Limb (tissue), 2 donors: ENCODE results near the gene TRIM44.
"Not testable (repeated sequence)": the region's sequence is repeated elsewhere in the genome, so short reads cannot be mapped to it uniquely, and the experiment has no call there.

Experiments used
- DNase-seq, 2 donors: peaks; one replicate each; pipeline ENCODE4 v3.0.0-alpha.2; 2016; ENCODE audit errors: extremely low spot score in 2 of 2

Gene TRIM44

DNA sequence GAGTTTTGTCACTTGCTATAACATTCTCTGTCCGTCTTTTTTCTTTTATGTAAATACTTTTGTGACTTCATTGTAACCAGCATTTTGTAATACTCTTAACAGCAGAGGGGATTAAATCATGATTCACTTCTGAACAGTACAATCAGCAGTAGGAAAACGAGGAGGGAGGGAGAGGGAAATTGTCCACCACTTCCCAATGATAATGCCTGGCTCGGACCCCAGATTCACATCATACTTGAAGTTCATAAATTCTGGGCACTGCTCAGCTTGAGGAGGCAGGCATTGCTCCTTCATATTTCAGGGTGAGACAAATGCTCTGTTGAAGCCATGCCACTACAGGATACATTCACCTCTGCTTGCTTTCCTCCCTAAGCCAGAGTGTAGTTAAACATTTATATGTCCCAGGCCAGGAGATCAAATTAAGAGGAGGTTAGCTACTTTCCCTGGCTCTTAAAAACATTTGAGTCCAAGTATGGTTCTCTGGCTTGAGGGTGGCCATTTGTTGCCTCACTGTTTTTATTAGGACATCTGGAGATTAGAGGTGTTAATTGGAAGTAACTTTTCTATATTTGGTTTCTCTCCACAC lies 152.2 kb downstream of the TRIM44 start:
- peak in 1 of 2 donors; percentile 6 for DNase-seq

GRCh38 chr11:35815556-35816315 lies 153.2 kb downstream of the TRIM44 start:
- peak; percentile 51 to 84 for DNase-seq

GRCh38 chr11:35820614-35821013 lies 158.0 kb downstream of the TRIM44 start:
- DNase-seq: no peak

DNA sequence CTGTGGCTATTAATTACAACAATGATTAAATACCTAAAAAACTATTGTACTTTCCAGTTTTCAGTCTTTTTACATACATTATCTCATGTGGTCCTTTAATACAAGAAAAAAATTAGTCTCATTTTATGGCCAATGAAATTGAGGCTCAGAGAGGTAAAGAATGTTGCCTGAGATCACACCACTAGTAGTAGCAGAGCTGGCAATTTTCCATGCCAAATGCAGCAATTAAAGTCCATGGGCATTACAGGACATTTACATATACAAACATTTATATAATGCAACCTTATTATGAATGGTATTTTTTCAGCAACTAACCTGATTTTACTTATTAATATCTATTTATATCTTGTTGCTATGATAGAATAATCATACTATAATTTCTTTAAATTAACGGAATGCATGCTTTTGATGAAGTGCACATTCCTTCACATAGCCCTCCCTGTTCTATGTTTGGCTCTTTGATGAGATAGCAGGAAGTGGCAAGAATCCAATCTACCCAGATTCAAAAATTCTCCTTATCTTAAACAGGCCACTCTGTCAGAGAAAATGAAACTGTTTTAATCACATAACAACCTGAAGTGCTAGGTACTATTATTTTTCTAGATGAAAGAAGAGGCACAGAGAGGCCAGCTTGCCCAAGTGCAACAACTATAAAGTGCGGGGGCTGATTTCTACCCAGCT lies 160.4 kb downstream of the TRIM44 start:
- DNase-seq: no peak

GRCh38 chr11:35823742-35824298 lies 161.2 kb downstream of the TRIM44 start:
- no peak for DNase-seq

DNA sequence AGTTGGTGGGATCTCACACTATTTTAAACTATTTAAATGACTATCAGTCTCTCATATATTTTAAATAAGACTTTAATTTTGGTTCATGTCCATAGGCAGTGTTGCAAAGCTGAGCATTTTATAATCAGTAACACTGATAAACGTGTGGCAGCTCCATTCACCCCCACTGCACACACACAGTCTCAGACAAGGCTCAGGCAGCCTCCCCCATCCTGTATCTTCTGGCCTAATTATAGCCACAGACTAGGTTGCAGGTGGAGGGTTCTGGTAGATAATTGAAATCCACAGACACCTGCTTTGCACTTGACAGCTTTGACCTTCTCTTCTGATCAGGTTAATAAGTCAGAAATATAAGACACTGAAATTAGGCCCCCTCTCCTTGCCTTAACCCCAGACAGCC lies 162.8 kb downstream of the TRIM44 start:
- no peak for DNase-seq

DNA sequence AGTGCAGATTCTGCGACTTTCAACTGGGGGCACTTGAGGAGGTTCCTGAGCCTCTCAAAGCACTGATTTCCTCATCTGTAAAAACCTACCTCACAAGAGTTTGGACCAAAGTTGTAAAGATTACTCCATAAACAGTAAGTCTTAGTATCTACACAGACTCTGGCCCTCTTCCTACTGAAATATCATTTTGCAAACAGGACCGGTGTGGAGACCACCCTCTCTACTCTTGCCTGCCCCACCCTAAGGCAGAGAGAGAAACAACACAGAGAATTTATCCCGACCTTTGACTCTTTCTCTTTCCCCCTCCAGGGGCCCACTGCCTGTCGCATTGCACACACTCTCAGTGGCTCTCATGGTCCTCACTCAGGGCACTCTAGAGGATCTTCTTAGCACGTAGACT lies 163.4 kb downstream of the TRIM44 start:
- DNase-seq: no peak

DNA sequence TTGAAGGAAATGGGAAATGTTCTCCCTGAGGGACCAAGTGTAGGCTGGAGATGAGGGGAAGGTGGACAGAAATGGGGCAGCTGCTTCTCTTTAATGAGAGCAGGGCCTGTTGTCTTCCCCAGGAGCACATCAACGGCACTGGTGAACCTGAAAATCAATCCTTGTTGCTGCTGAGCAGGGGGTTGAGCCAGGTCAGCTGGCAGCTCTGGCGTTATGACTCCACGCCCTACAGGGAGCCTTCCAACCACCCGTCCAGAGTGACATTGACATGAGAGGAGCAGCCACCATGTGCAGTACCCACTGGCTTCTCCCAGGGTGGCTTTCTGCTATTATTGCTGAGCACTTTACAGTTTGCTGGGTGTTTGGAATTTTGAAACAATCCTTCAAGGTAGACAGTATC lies 164.4 kb downstream of the TRIM44 start:
- no peak for DNase-seq

DNA sequence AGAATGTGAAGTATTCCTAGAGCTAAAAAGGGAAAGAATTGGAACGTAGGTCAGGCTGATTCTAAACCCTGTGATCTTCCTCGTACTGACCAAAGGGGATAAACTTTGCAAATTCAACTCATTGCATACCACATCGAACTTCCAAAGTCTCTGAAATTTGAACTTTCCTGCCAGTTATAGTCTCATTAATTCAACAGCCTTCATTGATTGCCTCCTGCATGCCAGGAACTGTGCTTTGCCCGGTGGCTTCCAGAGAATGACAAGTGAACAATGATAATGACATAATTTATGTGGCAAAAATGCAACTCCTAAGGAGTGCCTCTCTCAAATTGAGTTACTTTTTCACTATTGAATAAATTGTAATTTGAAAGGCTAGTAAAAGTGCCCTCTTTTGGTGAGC lies 173.6 kb downstream of the TRIM44 start:
- DNase-seq: no peak

DNA sequence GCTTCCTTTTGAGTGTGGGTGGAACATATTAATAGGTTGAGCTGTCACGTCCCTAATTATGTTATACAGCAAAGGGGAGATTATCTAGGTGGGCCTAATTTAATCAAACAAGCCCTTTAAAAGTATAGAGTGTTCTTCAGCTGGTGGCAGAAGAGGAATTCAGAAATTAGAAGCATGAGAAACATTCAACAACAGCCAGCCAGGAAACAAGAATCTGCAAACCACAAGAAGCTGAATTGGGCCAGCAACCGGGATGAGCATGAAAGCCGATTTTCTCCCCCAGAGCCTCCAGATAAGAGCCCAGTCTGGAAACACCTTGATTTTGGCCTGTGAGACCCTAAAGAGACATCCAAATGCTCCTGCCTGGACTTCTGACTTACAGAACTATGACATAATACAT lies 175.5 kb downstream of the TRIM44 start:
- no peak for DNase-seq

GRCh38 chr11:35838697-35839367 lies 176.3 kb downstream of the TRIM44 start:
- not testable (repeated sequence) for DNase-seq

- no peak for DNase-seq
Measured at GRCh38 chr11:35839368-35840161, 177.0 kb downstream of the TRIM44 start.

DNA sequence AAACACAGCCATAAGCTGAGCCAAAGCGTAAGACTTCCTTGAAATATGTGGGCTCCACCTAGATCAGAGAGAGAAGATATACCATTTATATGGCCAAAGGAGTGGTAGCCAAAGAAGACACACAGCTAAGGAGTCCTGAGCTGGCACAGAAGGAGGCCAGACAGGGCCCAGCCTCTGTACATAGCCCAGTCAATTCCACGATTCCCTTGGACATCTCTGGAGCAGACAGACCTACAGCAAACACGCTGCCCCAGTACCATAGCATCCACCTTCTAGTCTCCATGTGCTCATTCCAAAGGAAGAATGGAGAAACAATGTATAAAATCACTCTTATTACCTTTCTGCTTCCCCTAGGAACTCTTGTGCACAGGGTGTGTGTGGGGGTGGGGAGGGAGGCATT lies 179.2 kb downstream of the TRIM44 start:
- no peak for DNase-seq

- no peak for DNase-seq
Measured at GRCh38 chr11:35842958-35843357, 180.4 kb downstream of the TRIM44 start.

DNA sequence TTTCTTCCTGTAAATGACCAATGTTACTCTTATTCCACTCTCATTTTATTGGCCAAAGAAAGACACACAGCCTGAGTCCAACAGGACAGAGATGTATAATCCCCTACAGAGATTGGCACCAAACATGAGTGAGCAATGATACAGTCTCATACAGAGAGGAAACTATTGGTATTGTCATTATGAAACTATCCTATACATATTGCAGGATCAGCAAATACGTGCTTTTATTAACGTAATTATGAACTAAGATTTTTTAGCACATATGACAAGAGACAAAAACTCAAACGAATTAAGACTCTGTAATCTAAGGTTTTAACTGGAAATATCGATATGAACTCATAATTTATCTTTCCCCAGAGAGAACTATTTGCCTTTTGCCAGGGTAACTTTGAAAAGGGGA lies 182.0 kb downstream of the TRIM44 start:
- no peak for DNase-seq

GRCh38 chr11:35845860-35846259 lies 183.3 kb downstream of the TRIM44 start:
- DNase-seq: no peak

DNA sequence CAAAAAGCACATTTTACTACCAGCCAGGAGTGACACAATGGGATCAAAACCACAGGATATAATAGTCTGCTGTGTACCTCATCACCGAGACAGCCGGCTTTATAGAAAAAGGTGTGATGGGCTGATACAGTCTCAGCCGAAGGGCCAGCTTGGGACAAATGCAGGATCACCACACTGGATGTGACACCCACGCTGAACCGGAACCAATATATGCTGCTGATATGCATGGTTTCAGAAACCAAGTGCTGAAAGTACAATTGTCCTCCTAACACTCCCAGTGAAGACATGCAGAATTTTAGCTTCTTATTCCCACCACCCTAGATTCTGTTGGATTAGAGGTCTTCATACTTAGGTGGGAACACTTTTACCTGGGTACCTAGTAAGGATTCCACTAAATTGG lies 184.3 kb downstream of the TRIM44 start:
- DNase-seq: no peak

GRCh38 chr11:35847473-35847872 lies 184.9 kb downstream of the TRIM44 start:
- no peak for DNase-seq

DNA sequence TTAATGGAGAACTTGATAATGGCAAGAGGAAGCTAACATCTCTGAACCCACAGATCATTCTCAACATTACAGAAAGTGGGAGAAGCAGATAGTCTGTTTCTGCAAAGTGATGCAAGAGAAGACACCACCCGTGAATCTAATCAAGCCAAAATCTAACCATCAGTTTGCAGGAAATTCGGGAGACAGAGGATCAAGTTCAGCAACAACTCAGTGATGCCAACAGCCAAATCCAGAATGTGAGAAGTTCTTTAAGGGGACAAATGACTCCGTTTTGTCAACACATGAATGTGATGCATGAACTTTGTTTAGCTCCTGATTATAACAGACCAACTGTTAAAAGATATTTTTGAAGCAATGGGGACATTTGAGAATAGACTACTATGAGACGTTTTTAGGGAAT lies 186.0 kb downstream of the TRIM44 start:
- no peak for DNase-seq

GRCh38 chr11:35850191-35850590 lies 187.6 kb downstream of the TRIM44 start:
- DNase-seq: no peak

- no peak for DNase-seq
Measured at GRCh38 chr11:35851342-35851741, 188.8 kb downstream of the TRIM44 start.
